Natural killer cell treated with Interleukin-12 subunit alpha and Interleukin-12 subunit beta and Interleukin-15 and Interleukin-18, amount 100 ng/mL, for 72 hours (primary cell): ENCODE results near the gene SESN2. TPM values are rescaled to one million over a fixed set of nuclear protein-coding genes. Genes with fewer than 3 reads are reported as not detected.
A peak's percentile ranks its signal among the peaks of the same experiment; 100 is the strongest.

Experiments used
- ATAC-seq, 2 donors: fragments of 150-1000 bp; cut with Tn5 transposase in 1 of 2; sonication (Bioruptor Pico), chemical (Tn5 transposase) in 1 of 2; 2 replicates each; pipeline ENCODE4 v1.10.0; 2021
- DNase-seq: peaks from one replicate; pipeline ENCODE4 v3.0.0; 2022; ENCODE audit warnings: low spot score
- H3K27ac Mint-ChIP-seq, 2 donors: 1 replicate in 1 of 2; 2 replicates in 1 of 2; pipeline ENCODE4 v1.8.0; 2022; ENCODE audit warnings: mixed read lengths in 2 of 2, mild to moderate bottlenecking in 1 of 2, moderate library complexity in 1 of 2
- H3K27me3 Mint-ChIP-seq, 2 donors: 1 replicate in 1 of 2; 2 replicates in 1 of 2; pipeline ENCODE4 v1.8.0; 2022; ENCODE audit warnings: mixed read lengths in 2 of 2
- H3K36me3 Mint-ChIP-seq: one replicate; pipeline ENCODE4 v1.8.0; 2022; ENCODE audit warnings: mixed read lengths
- H3K4me1 Mint-ChIP-seq, 2 donors: 1 replicate in 1 of 2; 2 replicates in 1 of 2; pipeline ENCODE4 v1.8.0; 2022; ENCODE audit warnings: low read depth in 2 of 2, mixed read lengths in 2 of 2, mild to moderate bottlenecking in 1 of 2
- H3K4me3 Mint-ChIP-seq: one replicate; pipeline ENCODE4 v1.8.0; 2022; ENCODE audit warnings: mixed read lengths
- H3K9me3 Mint-ChIP-seq: 2 replicates; pipeline ENCODE4 v1.8.0; 2022; ENCODE audit warnings: mixed read lengths
- total RNA-seq, 2 donors: library from RNA; stranded (reverse); gene quantifications; one replicate each; pipeline ENCODE4 v1.2.3, GENCODE V29; 2022

SESN2 gene
- total RNA-seq, 2 donors from 2014 or later = 26.4 to 36.1 TPM

GRCh38 chr1:28282426-28283407 lies 23.4 kb downstream of the SESN2 start:
- Mint-ChIP-seq H3K36me3 (peaks cover 16% of the 10 kb centered on the region), H3K4me3 (peak overlapping the region; percentile 30), H3K27ac (peak overlapping the region; percentile 14 to 41), H3K27me3 (no peaks in the 10 kb centered on the region), H3K4me1 (peaks cover 9 to 11% of the 10 kb centered on the region in 2 donors), H3K9me3 (no peaks in the 10 kb centered on the region)
- ATAC-seq (no peak), DNase-seq (no peak)

GRCh38 chr1:28286111-28286510 lies 26.8 kb downstream of the SESN2 start:
- Mint-ChIP-seq H3K4me3 (no peak overlapping the region), H3K9me3 (no peaks in the 10 kb centered on the region), H3K4me1 (peaks cover 9 to 11% of the 10 kb centered on the region in 2 donors), H3K27ac (no peak overlapping the region), H3K27me3 (no peaks in the 10 kb centered on the region), H3K36me3 (peaks cover 5% of the 10 kb centered on the region)
- no peak for DNase-seq
- no peak for ATAC-seq

- no peak overlapping the region for H3K27ac Mint-ChIP-seq
- no peaks in the 10 kb centered on the region for H3K9me3 Mint-ChIP-seq
Observed at GRCh38 chr1:28288487-28288886, 29.2 kb downstream of the SESN2 start.

GRCh38 chr1:28290851-28291250 lies 31.5 kb downstream of the SESN2 start:
- Mint-ChIP-seq H3K27ac (no peak overlapping the region), H3K27me3 (no peaks in the 10 kb centered on the region), H3K36me3 (no peaks in the 10 kb centered on the region), H3K4me3 (no peak overlapping the region), H3K4me1 (peaks cover under 1 to 3% of the 10 kb centered on the region in 2 donors), H3K9me3 (no peaks in the 10 kb centered on the region)
- DNase-seq = no peak
- no peak for ATAC-seq

More at GRCh38 chr1:28288487-28288886, 29.2 kb downstream of the SESN2 start:
- no peaks in the 10 kb centered on the region for H3K36me3 Mint-ChIP-seq
- H3K4me1 Mint-ChIP-seq = no peaks in the 10 kb centered on the region
- H3K4me3 Mint-ChIP-seq = no peak overlapping the region
- ATAC-seq (no peak), DNase-seq (no peak)
- H3K27me3 Mint-ChIP-seq = no peaks in the 10 kb centered on the region

- H3K27ac Mint-ChIP-seq = no peak overlapping the region
- no peak for ATAC-seq
- no peaks in the 10 kb centered on the region for H3K27me3 Mint-ChIP-seq
- no peaks in the 10 kb centered on the region for H3K36me3 Mint-ChIP-seq
- no peak overlapping the region for H3K4me3 Mint-ChIP-seq
- DNase-seq = no peak
- no peaks in the 10 kb centered on the region for H3K9me3 Mint-ChIP-seq
- H3K4me1 Mint-ChIP-seq = peaks cover 9 to 11% of the 10 kb centered on the region in 2 donors
Observed at GRCh38 chr1:28291711-28292110, 32.4 kb downstream of the SESN2 start.

- Mint-ChIP-seq H3K4me3 (no peak overlapping the region), H3K9me3 (no peaks in the 10 kb centered on the region), H3K36me3 (no peaks in the 10 kb centered on the region), H3K27ac (peak overlapping the region in 1 of 2 donors; percentile 19), H3K4me1 (peaks cover 25 to 30% of the 10 kb centered on the region in 2 donors), H3K27me3 (no peaks in the 10 kb centered on the region)
- ATAC-seq (no peak), DNase-seq (no peak)
Observed at GRCh38 chr1:28295936-28296335, 36.6 kb downstream of the SESN2 start.

GRCh38 chr1:28296401-28297261 lies 37.3 kb downstream of the SESN2 start:
- Mint-ChIP-seq H3K9me3 (no peaks in the 10 kb centered on the region), H3K4me3 (peak overlapping the region; percentile 13), H3K4me1 (peaks cover 25 to 30% of the 10 kb centered on the region in 2 donors), H3K36me3 (no peaks in the 10 kb centered on the region), H3K27me3 (no peaks in the 10 kb centered on the region), H3K27ac (peak overlapping the region; percentile 19 to 45)
- DNase-seq (no peak), ATAC-seq (no peak)

GRCh38 chr1:28297826-28298225 lies 38.5 kb downstream of the SESN2 start:
- Mint-ChIP-seq H3K4me3 (peak overlapping the region; percentile 67), H3K27ac (peak overlapping the region; percentile 19 to 47), H3K4me1 (peaks cover 25 to 30% of the 10 kb centered on the region in 2 donors), H3K9me3 (no peaks in the 10 kb centered on the region), H3K27me3 (no peaks in the 10 kb centered on the region), H3K36me3 (no peaks in the 10 kb centered on the region)
- no peak for DNase-seq
- peak; percentile 96 to 97 for ATAC-seq

- no peak overlapping the region for H3K4me3 Mint-ChIP-seq
- ATAC-seq (no peak), DNase-seq (no peak)
- peak overlapping the region; percentile 19 to 47 for H3K27ac Mint-ChIP-seq
- H3K27me3 Mint-ChIP-seq = no peaks in the 10 kb centered on the region
- no peaks in the 10 kb centered on the region for H3K9me3 Mint-ChIP-seq
- peaks cover 25 to 30% of the 10 kb centered on the region in 2 donors for H3K4me1 Mint-ChIP-seq
- no peaks in the 10 kb centered on the region for H3K36me3 Mint-ChIP-seq
Observed at GRCh38 chr1:28298438-28298837, 39.1 kb downstream of the SESN2 start.

GRCh38 chr1:28301368-28302174 lies 42.3 kb downstream of the SESN2 start:
- no peaks in the 10 kb centered on the region for H3K36me3 Mint-ChIP-seq
- ATAC-seq (no peak), DNase-seq (no peak)
- no peaks in the 10 kb centered on the region for H3K9me3 Mint-ChIP-seq
- H3K27ac Mint-ChIP-seq = no peak overlapping the region
- no peaks in the 10 kb centered on the region for H3K27me3 Mint-ChIP-seq
- peaks cover 16 to 22% of the 10 kb centered on the region in 2 donors for H3K4me1 Mint-ChIP-seq
- no peak overlapping the region for H3K4me3 Mint-ChIP-seq

GRCh38 chr1:28302247-28302646 lies 42.9 kb downstream of the SESN2 start:
- Mint-ChIP-seq H3K27ac (no peak overlapping the region), H3K9me3 (no peaks in the 10 kb centered on the region), H3K4me3 (no peak overlapping the region), H3K36me3 (no peaks in the 10 kb centered on the region), H3K4me1 (peaks cover 9 to 15% of the 10 kb centered on the region in 2 donors), H3K27me3 (no peaks in the 10 kb centered on the region)
- DNase-seq = no peak
- ATAC-seq = no peak

- DNase-seq = no peak
- no peaks in the 10 kb centered on the region for H3K27me3 Mint-ChIP-seq
- ATAC-seq = no peak
- H3K9me3 Mint-ChIP-seq = no peaks in the 10 kb centered on the region
- no peak overlapping the region for H3K4me3 Mint-ChIP-seq
- H3K27ac Mint-ChIP-seq = no peak overlapping the region
- no peaks in the 10 kb centered on the region for H3K36me3 Mint-ChIP-seq
- H3K4me1 Mint-ChIP-seq = no peaks in the 10 kb centered on the region
Observed at GRCh38 chr1:28306301-28306949, 47.1 kb downstream of the SESN2 start.

GRCh38 chr1:28308750-28309149 lies 49.4 kb downstream of the SESN2 start:
- ATAC-seq (no peak), DNase-seq (no peak)
- no peaks in the 10 kb centered on the region for H3K4me1 Mint-ChIP-seq
- H3K9me3 Mint-ChIP-seq = no peaks in the 10 kb centered on the region
- H3K27ac Mint-ChIP-seq = no peak overlapping the region
- H3K36me3 Mint-ChIP-seq = no peaks in the 10 kb centered on the region
- no peak overlapping the region for H3K4me3 Mint-ChIP-seq
- H3K27me3 Mint-ChIP-seq = no peaks in the 10 kb centered on the region
